ENCODE data around the gene ANKRD16.

- TF ChIP-seq EZH2 (IDR thresholded peaks at IDR 0.05; ENCODE audit: insufficient read depth, low read length) = no peak
- no peak for TF ChIP-seq CTCF (IDR thresholded peaks at IDR 0.05; ENCODE audit: insufficient read depth, low read depth, low read length)
Measured at GRCh38 chr10:5830629-5831445, 58.9 kb downstream of the ANKRD16 start.

All from astrocyte (in vitro differentiated cells and primary cell).